ENCODE measurements around the gene ACVR2A.

GRCh38 chr2:147945660-147946059 lies 100.8 kb downstream of the ACVR2A start:
- TF ChIP-seq, protein P1, sequence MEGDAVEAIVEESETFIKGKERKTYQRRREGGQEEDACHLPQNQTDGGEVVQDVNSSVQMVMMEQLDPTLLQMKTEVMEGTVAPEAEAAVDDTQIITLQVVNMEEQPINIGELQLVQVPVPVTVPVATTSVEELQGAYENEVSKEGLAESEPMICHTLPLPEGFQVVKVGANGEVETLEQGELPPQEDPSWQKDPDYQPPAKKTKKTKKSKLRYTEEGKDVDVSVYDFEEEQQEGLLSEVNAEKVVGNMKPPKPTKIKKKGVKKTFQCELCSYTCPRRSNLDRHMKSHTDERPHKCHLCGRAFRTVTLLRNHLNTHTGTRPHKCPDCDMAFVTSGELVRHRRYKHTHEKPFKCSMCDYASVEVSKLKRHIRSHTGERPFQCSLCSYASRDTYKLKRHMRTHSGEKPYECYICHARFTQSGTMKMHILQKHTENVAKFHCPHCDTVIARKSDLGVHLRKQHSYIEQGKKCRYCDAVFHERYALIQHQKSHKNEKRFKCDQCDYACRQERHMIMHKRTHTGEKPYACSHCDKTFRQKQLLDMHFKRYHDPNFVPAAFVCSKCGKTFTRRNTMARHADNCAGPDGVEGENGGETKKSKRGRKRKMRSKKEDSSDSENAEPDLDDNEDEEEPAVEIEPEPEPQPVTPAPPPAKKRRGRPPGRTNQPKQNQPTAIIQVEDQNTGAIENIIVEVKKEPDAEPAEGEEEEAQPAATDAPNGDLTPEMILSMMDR (IDR thresholded peaks at IDR 0.05; ENCODE audit: insufficient read depth, low read depth, low read length), result no peak
- no peak for TF ChIP-seq EZH2 (IDR thresholded peaks at IDR 0.05; ENCODE audit: insufficient read depth, low read length)

Measured in astrocyte (in vitro differentiated cells and primary cell).